PC-3 (cell line): ENCODE measurements around the gene NDRG2.

Experiments
- EZH2 ChIP-seq: fragments of 300-600 bp; sonication (generic); IDR thresholded peaks from one replicate; pipeline ENCODE4 v1.6.1; 2017; ENCODE audit warnings: antibody characterized with exemption, mild to moderate bottlenecking, low read length; ENCODE audit not compliant: unreplicated experiment
- EZH2phosphoT487 ChIP-seq: fragments of 300-600 bp; sonication (generic); IDR thresholded peaks from 2 replicates; pipeline ENCODE4 v1.6.1; 2018; ENCODE audit warnings: mild to moderate bottlenecking, antibody characterized with exemption, low read length, borderline replicate concordance
- TF ChIP-seq, protein P1 (sequence below): fragments of 300-600 bp; sonication (generic); conservative IDR thresholded peaks from 2 replicates; pipeline ENCODE4 v1.5.1; 2017; ENCODE audit warnings: antibody characterized with exemption, low read depth, mild to moderate bottlenecking, low read length

DNA sequence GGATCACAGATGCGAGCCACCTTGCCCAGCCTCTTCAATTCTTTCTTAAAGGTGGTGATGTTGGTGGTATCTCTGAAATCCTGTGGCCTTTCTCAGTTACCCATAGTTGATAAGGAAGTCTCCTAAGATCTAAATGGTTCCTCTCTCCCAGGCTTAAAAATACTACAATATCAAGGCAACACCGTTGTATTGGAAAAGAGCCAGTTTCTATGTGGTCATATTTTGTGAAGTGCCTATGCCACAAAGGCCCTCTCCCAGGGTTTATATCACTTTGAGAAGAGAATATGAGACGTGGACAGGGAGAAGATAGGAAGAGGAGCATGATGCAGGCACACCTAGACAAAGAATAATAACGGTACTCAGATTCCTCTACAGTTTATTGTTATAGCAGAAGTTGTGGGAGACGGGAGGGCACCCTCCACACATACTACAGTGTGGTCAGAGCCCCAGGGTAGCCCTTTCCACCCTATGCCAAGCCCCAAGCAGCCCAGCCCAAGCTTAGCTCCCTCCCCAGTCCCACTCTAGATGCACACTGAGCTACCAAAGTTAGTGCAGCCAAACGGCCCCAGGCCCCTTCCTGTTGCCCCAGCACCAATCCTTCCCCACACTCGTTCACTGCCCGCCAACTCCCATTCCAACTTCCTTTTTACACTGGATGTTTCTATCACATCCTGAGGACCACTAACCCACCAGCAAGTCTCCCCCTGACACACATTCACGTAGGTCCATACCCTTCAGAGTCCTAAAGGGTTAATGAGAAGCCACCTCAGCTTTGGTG lies 8.3 kb downstream of the NDRG2 start:
- TF ChIP-seq, protein P1, sequence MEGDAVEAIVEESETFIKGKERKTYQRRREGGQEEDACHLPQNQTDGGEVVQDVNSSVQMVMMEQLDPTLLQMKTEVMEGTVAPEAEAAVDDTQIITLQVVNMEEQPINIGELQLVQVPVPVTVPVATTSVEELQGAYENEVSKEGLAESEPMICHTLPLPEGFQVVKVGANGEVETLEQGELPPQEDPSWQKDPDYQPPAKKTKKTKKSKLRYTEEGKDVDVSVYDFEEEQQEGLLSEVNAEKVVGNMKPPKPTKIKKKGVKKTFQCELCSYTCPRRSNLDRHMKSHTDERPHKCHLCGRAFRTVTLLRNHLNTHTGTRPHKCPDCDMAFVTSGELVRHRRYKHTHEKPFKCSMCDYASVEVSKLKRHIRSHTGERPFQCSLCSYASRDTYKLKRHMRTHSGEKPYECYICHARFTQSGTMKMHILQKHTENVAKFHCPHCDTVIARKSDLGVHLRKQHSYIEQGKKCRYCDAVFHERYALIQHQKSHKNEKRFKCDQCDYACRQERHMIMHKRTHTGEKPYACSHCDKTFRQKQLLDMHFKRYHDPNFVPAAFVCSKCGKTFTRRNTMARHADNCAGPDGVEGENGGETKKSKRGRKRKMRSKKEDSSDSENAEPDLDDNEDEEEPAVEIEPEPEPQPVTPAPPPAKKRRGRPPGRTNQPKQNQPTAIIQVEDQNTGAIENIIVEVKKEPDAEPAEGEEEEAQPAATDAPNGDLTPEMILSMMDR, result no peak
- TF ChIP-seq EZH2 (no peak), EZH2phosphoT487 (no peak)
